Endothelial cell of umbilical vein (primary cell): Measurements from ENCODE around the gene SEMA3E. TPM values are rescaled to one million over a fixed set of nuclear protein-coding genes. Genes with fewer than 3 reads are reported as not detected.

ENCODE experiments used
- BruUV-seq: library from RNA; stranded (reverse); fragments of 400-500 nt; replicated peaks from 2 replicates; lab custom pipeline; 2021; lab: Mats Ljungman, UMichigan
- CTCF ChIA-PET: fragments of 300-600, 350-600 bp; sonication (Branson Sonifier 250); formaldehyde crosslinking; loops from one replicate; lab custom pipeline; 2021; ENCODE audit warnings: antibody characterized with exemption, inconsistent platforms; lab: Charles Lee
- POLR2A ChIA-PET: fragments of 300-600, 350-600 bp; sonication (Branson Sonifier 250); formaldehyde crosslinking; loops from one replicate; lab custom pipeline; 2021; ENCODE audit warnings: antibody characterized with exemption, inconsistent platforms; lab: Charles Lee
- DNase-seq: peaks from one replicate; pipeline ENCODE4 v3.0.0-alpha.2; 2011; ENCODE audit warnings: low read depth, low spot score
- FAIRE-seq: peaks from 2 replicates; lab custom pipeline; 2011; peaks lifted over from hg19 to GRCh38; lab: Jason Lieb, UNC
- H2AFZ ChIP-seq: 2 replicates; pipeline ENCODE4 v1.6.0; 2012; ENCODE audit warnings: low read depth, low read length, control low read depth, inconsistent platforms
- H3K27ac ChIP-seq: 2 replicates; pipeline ENCODE4 v1.5.1; 2011; ENCODE audit warnings: low read depth, mild to moderate bottlenecking, control low read depth, low read length, moderate library complexity; ENCODE audit not compliant: insufficient read depth
- H3K27me3 ChIP-seq, 2 experiments: 2 replicates each; pipeline versions ENCODE4 v1.6.0 to v1.6.1; 2011; ENCODE audit warnings: low read length in 2 of 2, mixed read lengths in 1 of 2; ENCODE audit not compliant: control insufficient read depth in 2 of 2, insufficient read depth in 2 of 2
- H3K36me3 ChIP-seq, 2 experiments: 2 replicates in 1 of 2; 3 replicates in 1 of 2; pipeline ENCODE4 v1.5.1; 2011; ENCODE audit warnings: low read length in 2 of 2, mild to moderate bottlenecking in 1 of 2, moderate library complexity in 1 of 2; ENCODE audit not compliant: control insufficient read depth in 2 of 2, insufficient read depth in 2 of 2; ENCODE audit errors: extremely low read depth in 1 of 2
- H3K4me1 ChIP-seq: 3 replicates; pipeline ENCODE4 v1.5.1; 2011; ENCODE audit warnings: mild to moderate bottlenecking, low read length; ENCODE audit not compliant: control insufficient read depth, insufficient read depth; ENCODE audit errors: extremely low read depth
- H3K4me2 ChIP-seq: 2 replicates; pipeline ENCODE4 v1.6.1; 2011; ENCODE audit warnings: low read length, control low read depth, mixed read lengths; ENCODE audit not compliant: insufficient read depth
- H3K4me3 ChIP-seq, 3 experiments: fragments of 200-600 bp in 1 of 3; sonication (generic), shearing (Covaris generic) in 1 of 3; replicated peaks in 1 of 3; 2 replicates each; pipeline ENCODE4 v1.5.1; 2011 to 2016; ENCODE audit warnings: control low read depth in 3 of 3, low read length in 3 of 3, mild to moderate bottlenecking in 2 of 3, inconsistent platforms in 1 of 3, low read depth in 1 of 3, moderate library complexity in 1 of 3; ENCODE audit not compliant: insufficient read depth in 1 of 3
- H3K79me2 ChIP-seq: 2 replicates; pipeline ENCODE4 v1.6.0; 2012; ENCODE audit warnings: low read length, inconsistent platforms; ENCODE audit not compliant: control insufficient read depth, insufficient read depth
- H3K9ac ChIP-seq: replicated peaks from 2 replicates; pipeline ENCODE3; 2011; ENCODE audit warnings: low read length, control low read depth; ENCODE audit not compliant: insufficient read depth; ENCODE audit errors: extremely low read depth
- H3K9me1 ChIP-seq: replicated peaks from 3 replicates; pipeline ENCODE4 v1.6.0; 2011; ENCODE audit warnings: mild to moderate bottlenecking, low read length; ENCODE audit not compliant: control insufficient read depth, insufficient read depth; ENCODE audit errors: extremely low read depth
- H3K9me3 ChIP-seq: replicated peaks from 2 replicates; pipeline ENCODE4 v1.5.1; 2012; ENCODE audit warnings: low read length, inconsistent platforms; ENCODE audit not compliant: control insufficient read depth, insufficient read depth
- H4K20me1 ChIP-seq: replicated peaks from 2 replicates; pipeline ENCODE3; 2011; ENCODE audit warnings: mild to moderate bottlenecking, low read length; ENCODE audit not compliant: control insufficient read depth, insufficient read depth; ENCODE audit errors: extremely low read depth
- CTCF ChIP-seq, 2 donors: IDR thresholded peaks; 1 replicate in 1 of 2; 2 replicates in 1 of 2; pipeline ENCODE4 v1.5.1; 2011; ENCODE audit warnings: low read length in 2 of 2, mild to moderate bottlenecking in 2 of 2, moderate library complexity in 2 of 2, control low read depth in 1 of 2, inconsistent platforms in 1 of 2, low read depth in 1 of 2; ENCODE audit not compliant: insufficient read depth in 1 of 2; ENCODE audit errors: extremely low read depth in 1 of 2
- EZH2 ChIP-seq: IDR thresholded peaks from 2 replicates; pipeline ENCODE4 v1.6.1; 2012; ENCODE audit warnings: borderline replicate concordance, low read depth, mild to moderate bottlenecking, moderate library complexity, low read length, inconsistent platforms; ENCODE audit not compliant: severe bottlenecking
- FOS ChIP-seq: IDR thresholded peaks from 2 replicates; pipeline ENCODE4 v1.6.1; 2011; ENCODE audit warnings: mild to moderate bottlenecking, low read length, moderate library complexity, borderline replicate concordance; ENCODE audit not compliant: insufficient read depth
- GATA2 ChIP-seq: IDR thresholded peaks from 2 replicates; pipeline ENCODE4 v1.7.0; 2011; ENCODE audit warnings: low read depth, mild to moderate bottlenecking, moderate library complexity, mixed read lengths, low read length; ENCODE audit not compliant: insufficient read length, insufficient read depth
- JUN ChIP-seq: IDR thresholded peaks from 2 replicates; pipeline ENCODE4 v1.6.1; 2011; ENCODE audit warnings: borderline replicate concordance, low read depth; ENCODE audit not compliant: insufficient read length, insufficient read depth
- MAX ChIP-seq: IDR thresholded peaks from 2 replicates; pipeline ENCODE4 v1.6.1; 2011; ENCODE audit not compliant: insufficient read depth, insufficient read length
- MYC ChIP-seq: IDR thresholded peaks from one replicate; pipeline ENCODE4 v1.6.1; 2011; ENCODE audit warnings: mild to moderate bottlenecking, low read depth, low read length
- POLR2A ChIP-seq: IDR thresholded peaks from 2 replicates; pipeline ENCODE4 v1.6.1; 2012; ENCODE audit warnings: low read depth, mild to moderate bottlenecking, control low read depth, low read length
- dilution Hi-C: fragments of 300-500 bp; cut with MboI; formaldehyde crosslinking; loops from one replicate; pipeline ENCODE4 v1.15.0; 2019; ENCODE audit warnings: low sequenced_read_pairs; ENCODE audit not compliant: extremely low pct_ligation_motif_present
- intact Hi-C: fragments of 100-400 bp; cut with micrococcal nuclease; formaldehyde crosslinking; loops from one replicate; pipeline ENCODE4 v1.10.0; 2022
- polyA plus RNA-seq, 4 experiments: library from polyadenylated mRNA; depleted of rRNA in 3 of 4; stranded (reverse) in 3 of 4; unstranded in 1 of 4; fragments of >200 nt; gene quantifications; 2 replicates each; pipeline versions ENCODE4 v1.2.1 to v1.2.3, GENCODE V29; 2011 to 2012; ENCODE audit warnings: missing spikeins in 1 of 4
- total RNA-seq: library from RNA; stranded (reverse); gene quantifications from 2 replicates; pipeline ENCODE4 v1.2.3, GENCODE V29; 2021

Gene SEMA3E
- total and polyA plus RNA-seq, 2 donors (not counting 3 experiments of a cell fraction or from before 2014, with no cell fraction given): not detected

DNA sequence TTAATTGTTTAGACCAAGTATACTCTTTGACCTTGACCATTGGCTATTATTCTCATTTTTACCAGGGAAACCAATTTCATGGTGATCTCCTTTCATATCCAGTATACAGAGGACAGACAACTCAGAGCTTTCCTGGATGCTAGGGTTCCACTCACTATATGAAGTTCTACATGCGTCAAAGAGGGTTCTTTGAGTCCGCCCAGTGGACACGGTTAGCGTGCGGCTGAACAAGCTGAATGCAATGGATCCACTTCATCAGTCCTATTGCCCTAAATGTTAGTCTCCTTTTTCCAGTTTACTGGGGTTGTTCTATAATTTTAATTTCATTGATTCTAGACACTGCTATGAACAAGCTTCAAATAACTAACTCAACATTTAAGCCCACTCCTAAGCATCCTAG, 323.9 kb downstream of the SEMA3E start:
- Histone ChIP-seq H3K9ac (no peak overlapping the region), H3K4me3 (no peak overlapping the region), H3K9me3 (no peaks in the 10 kb centered on the region), H3K27me3 (peaks cover 0 to 7% of the 10 kb centered on the region in 2 experiments), H3K9me1 (no peaks in the 10 kb centered on the region), H3K79me2 (no peaks in the 10 kb centered on the region), H3K4me1 (no peaks in the 10 kb centered on the region), H3K4me2 (no peak overlapping the region), H4K20me1 (no peaks in the 10 kb centered on the region), H3K36me3 (no peaks in the 10 kb centered on the region), H3K27ac (no peak overlapping the region), H2AFZ (no peak overlapping the region)
- intact Hi-C loops: no loop called here
- FAIRE-seq (no peak), DNase-seq (no peak)
- ChIA-PET CTCF (no interaction called here), POLR2A (no interaction called here)
- no TSS peak for BruUV-seq
- TF ChIP-seq EZH2: no peak
- TF ChIP-seq MYC: no peak
- TF ChIP-seq GATA2: no peak
- no peak for TF ChIP-seq JUN
- no peak for TF ChIP-seq FOS
- TF ChIP-seq CTCF (IDR thresholded peaks at IDR 0.05; ENCODE audit: extremely low read depth in 1 of 2, insufficient read depth in 1 of 2, low read depth in 1 of 2, low read length in 2 of 2): no peak
- no peak for TF ChIP-seq MAX
- no peak for TF ChIP-seq POLR2A
- dilution Hi-C loops: no loop called here
